HepG2 (cell line): ENCODE results near the gene NFASC. TPM values are rescaled to one million over a fixed set of nuclear protein-coding genes. Genes with fewer than 3 reads are reported as not detected.

Experiments used
- ATAC-seq: fragments of 200-7000 bp; cut with Tn5 transposase; 3 replicates; pipeline ENCODE4 v1.9.1; 2020; ENCODE audit warnings: mild to moderate bottlenecking, moderate library complexity
- BruUV-seq: library from RNA; stranded (reverse); fragments of 400-500 nt; replicated peaks from 2 replicates; lab custom pipeline; 2021; lab: Mats Ljungman, UMichigan
- CTCF ChIA-PET: fragments of 300-600 bp; formaldehyde crosslinking; extraction: SDS; loops from one replicate; lab custom pipeline; 2021; ENCODE audit warnings: low total read pairs, inconsistent platforms, low intra/inter-chr PET ratio; lab: Yijun Ruan, JAX
- POLR2A ChIA-PET: fragments of 350-600 bp; sonication (Branson Sonifier 250); formaldehyde crosslinking; loops from one replicate; lab custom pipeline; 2020; ENCODE audit warnings: antibody characterized with exemption, inconsistent platforms; lab: Yijun Ruan, JAX
- DNase-seq: peaks from one replicate; pipeline ENCODE4 v3.0.0-alpha.2; 2015; ENCODE audit warnings: low spot score
- FAIRE-seq: peaks from 3 replicates; lab custom pipeline; 2011; peaks lifted over from hg19 to GRCh38; lab: Jason Lieb, UNC
- H2AFZ ChIP-seq: one replicate; pipeline ENCODE4 v1.6.1; 2011; ENCODE audit warnings: low read length, inconsistent platforms
- H3K27ac ChIP-seq: fragments of 300-600 bp; 3 replicates; pipeline ENCODE4 v1.8.0; 2011; ENCODE audit warnings: mixed run types, mild to moderate bottlenecking, mixed read lengths, low read length, inconsistent platforms; ENCODE audit not compliant: insufficient read depth; ENCODE audit errors: extremely low read length
- H3K27me3 ChIP-seq, 2 experiments: fragments of 200-600 bp in 1 of 2; 2 replicates in 1 of 2; 3 replicates in 1 of 2; pipeline versions ENCODE4 v1.6.0 to v1.8.0; 2011; ENCODE audit warnings: low read length in 2 of 2, mild to moderate bottlenecking in 2 of 2, moderate library complexity in 2 of 2, inconsistent platforms in 1 of 2; ENCODE audit not compliant: insufficient read depth in 2 of 2, control insufficient read depth in 1 of 2
- H3K36me3 ChIP-seq, 2 experiments: fragments of 200-600 bp in 1 of 2; replicated peaks in 1 of 2; 2 replicates in 1 of 2; 3 replicates in 1 of 2; pipeline versions ENCODE4 v1.5.1 to v1.8.0; 2011; ENCODE audit warnings: low read length in 2 of 2, inconsistent platforms in 1 of 2; ENCODE audit not compliant: insufficient read depth in 2 of 2, control insufficient read depth in 1 of 2
- H3K4me1 ChIP-seq: 2 replicates; pipeline ENCODE4 v1.5.1; 2012; ENCODE audit warnings: low read length, inconsistent platforms; ENCODE audit not compliant: insufficient read depth
- H3K4me2 ChIP-seq: 2 replicates; pipeline ENCODE4 v1.6.0; 2011; ENCODE audit warnings: low read depth, low read length, inconsistent platforms
- H3K4me3 ChIP-seq, 3 experiments: fragments of 200-600 bp in 1 of 3; sonication (generic), shearing (Covaris generic) in 1 of 3; replicated peaks in 1 of 3; 2 replicates each; pipeline ENCODE4 v1.5.1; 2011 to 2016; ENCODE audit warnings: low read length in 3 of 3, inconsistent platforms in 2 of 3, low read depth in 2 of 3, mild to moderate bottlenecking in 2 of 3, control low read depth in 1 of 3, mixed read lengths in 1 of 3; ENCODE audit not compliant: insufficient read depth in 1 of 3
- H3K79me2 ChIP-seq: one replicate; pipeline ENCODE4 v1.6.1; 2011; ENCODE audit warnings: low read length, inconsistent platforms; ENCODE audit not compliant: insufficient read depth
- H3K9ac ChIP-seq: 2 replicates; pipeline ENCODE4 v1.6.0; 2011; ENCODE audit warnings: mild to moderate bottlenecking, low read depth, low read length, inconsistent platforms; ENCODE audit not compliant: insufficient read depth
- H3K9me3 ChIP-seq: 2 replicates; pipeline ENCODE4 v1.5.1; 2012; ENCODE audit warnings: mild to moderate bottlenecking, low read length
- H4K20me1 ChIP-seq: 2 replicates; pipeline ENCODE4 v1.6.0; 2011; ENCODE audit warnings: inconsistent platforms, mild to moderate bottlenecking, low read length, moderate library complexity; ENCODE audit not compliant: insufficient read depth
- HHEX ChIP-seq: IDR thresholded peaks from 2 replicates; pipeline ENCODE4 v1.6.1; 2016; ENCODE audit warnings: control low read depth
- HNRNPH1 ChIP-seq: fragments of 200-400 bp; formaldehyde crosslinking; optimal IDR thresholded peaks from 2 replicates; pipeline ENCODE3; 2017; ENCODE audit warnings: mild to moderate bottlenecking, low read depth, low read length
- IKZF1 ChIP-seq: fragments of 450-650 bp; IDR thresholded peaks from 2 replicates; pipeline ENCODE4 v1.7.1; 2016
- IKZF5 ChIP-seq: IDR thresholded peaks from 2 replicates; pipeline ENCODE4 v1.6.1; 2018; ENCODE audit warnings: missing genetic modification reagents, mild to moderate bottlenecking, missing compliant biosample characterization
- MBD4 ChIP-seq: IDR thresholded peaks from 2 replicates; pipeline ENCODE4 v1.6.1; 2012; ENCODE audit warnings: low read length, inconsistent platforms, borderline replicate concordance
- MTERF4 ChIP-seq: sonication (generic); formaldehyde crosslinking; IDR thresholded peaks from 2 replicates; pipeline ENCODE4 v1.8.0; 2023; ENCODE audit warnings: mild to moderate bottlenecking, missing genetic modification reagents
- SMYD3 ChIP-seq: sonication (generic); formaldehyde crosslinking; IDR thresholded peaks from 2 replicates; pipeline ENCODE4 v1.8.1; 2023; ENCODE audit warnings: mild to moderate bottlenecking, missing genetic modification reagents
- ZNF251 ChIP-seq: sonication (generic); formaldehyde crosslinking; IDR thresholded peaks from 2 replicates; pipeline ENCODE4 v1.9.0; 2021; ENCODE audit warnings: mild to moderate bottlenecking, missing genetic modification reagents
- ZNF672 ChIP-seq: sonication (generic); formaldehyde crosslinking; IDR thresholded peaks from 2 replicates; pipeline ENCODE4 v1.8.1; 2022; ENCODE audit warnings: missing genetic modification reagents
- ZNF703 ChIP-seq: sonication (generic); formaldehyde crosslinking; IDR thresholded peaks from 2 replicates; pipeline ENCODE4 v1.5.1; 2020; ENCODE audit warnings: missing genetic modification reagents, mild to moderate bottlenecking, moderate library complexity, borderline replicate concordance
- ZSCAN22 ChIP-seq: sonication (generic); formaldehyde crosslinking; IDR thresholded peaks from 2 replicates; pipeline ENCODE4 v1.4.0; 2020; ENCODE audit warnings: mild to moderate bottlenecking, missing genetic modification reagents
- WGBS: methylation state at CpG from one replicate; pipeline ENCODE4 v1.1.6; 2017; ENCODE audit warnings: low lambda C conversion rate; 5-methylcytosine and 5-hydroxymethylcytosine counted together
- in situ Hi-C: cut with HindIII; loops from 2 replicates; pipeline ENCODE4 v1.10.0; 2017; ENCODE audit warnings: low pct_unique_long_range_greater_than_20kb; ENCODE audit not compliant: extremely low pct_ligation_motif_present
- intact Hi-C: fragments of 100-400 bp; cut with micrococcal nuclease; formaldehyde crosslinking; loops from one replicate; pipeline ENCODE4 v1.10.0; 2022; ENCODE audit not compliant: unreplicated experiment
- polyA plus RNA-seq, 8 experiments: library from polyadenylated mRNA; depleted of rRNA in 3 of 8; stranded (reverse) in 7 of 8; unstranded in 1 of 8; fragments of >200 nt; fragmentation: Illumina TruSeq in 4 of 8; extraction: Trizol in 4 of 8; gene quantifications; 2 replicates each; pipeline versions ENCODE4 v1.2.1 to v1.2.3, GENCODE V29; 2011 to 2016; ENCODE audit warnings: low read depth in 4 of 8, missing spikeins in 1 of 8, mixed read lengths in 1 of 8; ENCODE audit not compliant: insufficient read depth in 1 of 8
- total RNA-seq, 5 experiments: library from RNA; depleted of rRNA; stranded (reverse); fragments of >200 nt; fragmentation: Illumina TruSeq; extraction: Trizol; gene quantifications; 2 replicates each; pipeline ENCODE4 v1.2.3, GENCODE V29; 2016; ENCODE audit warnings: low read depth in 1 of 5

The NFASC gene
- total and polyA plus RNA-seq, 2 of the 13 experiments (the other 11 are each of a cell fraction or from before 2014, with no cell fraction given) = not detected

GRCh38 chr1:204853436-204853835, 17.2 kb upstream of the NFASC start:
- Histone ChIP-seq H3K4me2 (no peak overlapping the region), H3K36me3 (no peaks in the 10 kb centered on the region), H2AFZ (no peak overlapping the region), H4K20me1 (no peaks in the 10 kb centered on the region; the same call in 1 of the 2 replicates)
- no peak for DNase-seq
- intact Hi-C loops = no loop called here
- in situ Hi-C loops = no loop called here
- CTCF ChIA-PET = no interaction called here
- BruUV-seq = no TSS peak
- ATAC-seq = no peak
- TF ChIP-seq IKZF1 = no peak
- no peak for TF ChIP-seq HNRNPH1
- TF ChIP-seq ZNF251 (CRISPR knock-in tag) = no peak
- TF ChIP-seq SMYD3 (CRISPR knock-in tag) = no peak
- TF ChIP-seq ZNF672 (CRISPR knock-in tag) = no peak
- no peak for TF ChIP-seq ZNF703 (CRISPR knock-in tag)
- TF ChIP-seq MBD4 = no peak
- TF ChIP-seq MTERF4 = no peak
- no peak for TF ChIP-seq IKZF5 (CRISPR knock-in tag)
- TF ChIP-seq ZSCAN22 (CRISPR knock-in tag) = no peak
- TF ChIP-seq HHEX (CRISPR knock-in tag) = no peak
- TF ChIP-seq, all 625 proteins: peak for 0
- H3K4me1 ChIP-seq = no peaks in the 10 kb centered on the region
- no peak overlapping the region for H3K27ac ChIP-seq
- no peaks in the 10 kb centered on the region for H3K9me3 ChIP-seq
- 25% methylated on average over 1 of the region's 1 CpG for WGBS
- H3K4me3 ChIP-seq = no peak overlapping the region
- POLR2A ChIA-PET = no interaction called here
- no peak for FAIRE-seq
- no peaks in the 10 kb centered on the region for H3K27me3 ChIP-seq
- no peaks in the 10 kb centered on the region for H3K79me2 ChIP-seq
- no peak overlapping the region for H3K9ac ChIP-seq
